ENCODE measurements around the gene ZBTB5.

DNA sequence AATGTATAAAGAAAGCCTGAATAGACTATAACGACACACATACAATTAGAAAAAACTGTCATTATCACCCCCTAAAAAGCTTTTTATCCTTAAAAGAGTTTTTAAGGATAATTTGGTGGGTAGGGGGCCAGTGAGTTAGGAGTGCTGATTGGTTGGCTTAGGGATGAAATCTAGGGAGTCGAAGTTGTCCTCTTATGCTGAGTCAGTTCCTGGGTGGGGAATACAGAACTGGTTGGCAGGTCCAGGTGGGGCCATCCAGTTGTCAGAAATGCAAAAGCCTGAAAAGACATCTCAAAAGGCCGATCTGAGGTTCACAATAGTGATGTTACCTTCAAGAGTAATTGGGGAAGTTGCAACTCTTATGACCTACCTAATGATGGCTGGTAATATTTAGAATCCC, 13.6 kb downstream of the ZBTB5 start:
- TF ChIP-seq ZNF768 (CRISPR knock-in tag; IDR thresholded peaks at IDR 0.05) = no peak
- no peak for TF ChIP-seq POLR2A (IDR thresholded peaks at IDR 0.05; ENCODE audit: insufficient read depth in 1 of 2, low read depth in 2 of 2, low read length in 2 of 2)
- TF ChIP-seq PHF20 (CRISPR knock-in tag; IDR thresholded peaks at IDR 0.05) = no peak
- no peak for TF ChIP-seq NR2F6 (IDR thresholded peaks at IDR 0.05)
- no peak for TF ChIP-seq NR2F6 (CRISPR knock-in tag; IDR thresholded peaks at IDR 0.05)
- no peak for TF ChIP-seq POLR2AphosphoS5 (IDR thresholded peaks at IDR 0.05; ENCODE audit: low read depth, low read length)
- TF ChIP-seq, protein P1, sequence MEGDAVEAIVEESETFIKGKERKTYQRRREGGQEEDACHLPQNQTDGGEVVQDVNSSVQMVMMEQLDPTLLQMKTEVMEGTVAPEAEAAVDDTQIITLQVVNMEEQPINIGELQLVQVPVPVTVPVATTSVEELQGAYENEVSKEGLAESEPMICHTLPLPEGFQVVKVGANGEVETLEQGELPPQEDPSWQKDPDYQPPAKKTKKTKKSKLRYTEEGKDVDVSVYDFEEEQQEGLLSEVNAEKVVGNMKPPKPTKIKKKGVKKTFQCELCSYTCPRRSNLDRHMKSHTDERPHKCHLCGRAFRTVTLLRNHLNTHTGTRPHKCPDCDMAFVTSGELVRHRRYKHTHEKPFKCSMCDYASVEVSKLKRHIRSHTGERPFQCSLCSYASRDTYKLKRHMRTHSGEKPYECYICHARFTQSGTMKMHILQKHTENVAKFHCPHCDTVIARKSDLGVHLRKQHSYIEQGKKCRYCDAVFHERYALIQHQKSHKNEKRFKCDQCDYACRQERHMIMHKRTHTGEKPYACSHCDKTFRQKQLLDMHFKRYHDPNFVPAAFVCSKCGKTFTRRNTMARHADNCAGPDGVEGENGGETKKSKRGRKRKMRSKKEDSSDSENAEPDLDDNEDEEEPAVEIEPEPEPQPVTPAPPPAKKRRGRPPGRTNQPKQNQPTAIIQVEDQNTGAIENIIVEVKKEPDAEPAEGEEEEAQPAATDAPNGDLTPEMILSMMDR (CRISPR knock-in tag; IDR thresholded peaks at IDR 0.05) = no peak
- TF ChIP-seq FOXP1 (IDR thresholded peaks at IDR 0.05) = no peak
- no peak for TF ChIP-seq FOXP1 (CRISPR knock-in tag; IDR thresholded peaks at IDR 0.05)
- TF ChIP-seq SUZ12 (IDR thresholded peaks at IDR 0.05; ENCODE audit: low read depth, low read length) = no peak

All from HepG2 (cell line).